MM.1S (cell line): ENCODE results near the gene MAP3K12.

Experiments
- CTCF ChIP-seq: fragments of 300-600 bp; sonication (generic); IDR thresholded peaks from 2 replicates; pipeline ENCODE4 v1.5.1; 2016; ENCODE audit warnings: antibody characterized with exemption, low read length, mixed read lengths
- EZH2 ChIP-seq: fragments of 300-600 bp; sonication (generic); optimal IDR thresholded peaks from 2 replicates; pipeline ENCODE3; 2017; ENCODE audit warnings: low read depth, mild to moderate bottlenecking, antibody characterized with exemption, low read length, mixed read lengths
- EZH2phosphoT487 ChIP-seq: fragments of 300-600 bp; sonication (generic); IDR thresholded peaks from 2 replicates; pipeline ENCODE4 v1.6.1; 2018; ENCODE audit warnings: antibody characterized with exemption, low read length

- TF ChIP-seq CTCF (no peak), EZH2 (no peak), EZH2phosphoT487 (no peak)
Observed at GRCh38 chr12:53464685-53465418, 34.4 kb downstream of the MAP3K12 start.
